Activated T-cell treated with anti-CD3 and anti-CD28 coated beads for 24 hours (primary cell): Measurements from ENCODE around the gene USP4.
"Not testable (repeated sequence)": the region's sequence is repeated elsewhere in the genome, so short reads cannot be mapped to it uniquely, and the experiment has no call there.

ENCODE experiments used
- DNase-seq: peaks from one replicate; pipeline ENCODE4 v3.0.0-alpha.2; 2020; ENCODE audit warnings: low read depth

Gene USP4, protein sequence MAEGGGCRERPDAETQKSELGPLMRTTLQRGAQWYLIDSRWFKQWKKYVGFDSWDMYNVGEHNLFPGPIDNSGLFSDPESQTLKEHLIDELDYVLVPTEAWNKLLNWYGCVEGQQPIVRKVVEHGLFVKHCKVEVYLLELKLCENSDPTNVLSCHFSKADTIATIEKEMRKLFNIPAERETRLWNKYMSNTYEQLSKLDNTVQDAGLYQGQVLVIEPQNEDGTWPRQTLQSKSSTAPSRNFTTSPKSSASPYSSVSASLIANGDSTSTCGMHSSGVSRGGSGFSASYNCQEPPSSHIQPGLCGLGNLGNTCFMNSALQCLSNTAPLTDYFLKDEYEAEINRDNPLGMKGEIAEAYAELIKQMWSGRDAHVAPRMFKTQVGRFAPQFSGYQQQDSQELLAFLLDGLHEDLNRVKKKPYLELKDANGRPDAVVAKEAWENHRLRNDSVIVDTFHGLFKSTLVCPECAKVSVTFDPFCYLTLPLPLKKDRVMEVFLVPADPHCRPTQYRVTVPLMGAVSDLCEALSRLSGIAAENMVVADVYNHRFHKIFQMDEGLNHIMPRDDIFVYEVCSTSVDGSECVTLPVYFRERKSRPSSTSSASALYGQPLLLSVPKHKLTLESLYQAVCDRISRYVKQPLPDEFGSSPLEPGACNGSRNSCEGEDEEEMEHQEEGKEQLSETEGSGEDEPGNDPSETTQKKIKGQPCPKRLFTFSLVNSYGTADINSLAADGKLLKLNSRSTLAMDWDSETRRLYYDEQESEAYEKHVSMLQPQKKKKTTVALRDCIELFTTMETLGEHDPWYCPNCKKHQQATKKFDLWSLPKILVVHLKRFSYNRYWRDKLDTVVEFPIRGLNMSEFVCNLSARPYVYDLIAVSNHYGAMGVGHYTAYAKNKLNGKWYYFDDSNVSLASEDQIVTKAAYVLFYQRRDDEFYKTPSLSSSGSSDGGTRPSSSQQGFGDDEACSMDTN

GRCh38 chr3:49339941-49340800 lies at the start of gene USP4:
USP4 (minus strand) TSS chr3:49340053; CDS start chr3:49340024, 29 bp downstream.
- DNase-seq: peak; percentile 92

DNA sequence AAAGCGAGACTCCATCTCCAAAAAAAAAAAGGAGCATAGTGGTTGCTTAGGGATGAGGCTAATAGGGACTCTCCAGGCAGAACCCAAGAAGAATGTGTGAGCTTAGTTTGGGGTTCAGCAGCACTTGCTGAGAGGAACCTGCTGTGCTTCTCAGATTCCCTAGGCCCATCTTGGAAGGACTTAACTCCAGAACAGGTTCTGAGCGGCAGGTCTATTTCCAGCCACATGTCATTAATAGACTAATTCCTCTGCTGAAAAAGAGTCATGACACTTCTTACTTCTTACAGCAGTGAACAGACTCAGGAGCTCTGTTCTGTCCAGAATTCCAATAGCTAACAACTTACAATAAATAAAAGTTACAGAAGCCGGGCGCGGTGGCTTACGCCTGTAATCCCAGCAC lies 49.4 kb upstream of the USP4 start:
- DNase-seq: no peak

- DNase-seq: no peak
Measured at GRCh38 chr3:49388289-49388820, 48.5 kb upstream of the USP4 start.

DNA sequence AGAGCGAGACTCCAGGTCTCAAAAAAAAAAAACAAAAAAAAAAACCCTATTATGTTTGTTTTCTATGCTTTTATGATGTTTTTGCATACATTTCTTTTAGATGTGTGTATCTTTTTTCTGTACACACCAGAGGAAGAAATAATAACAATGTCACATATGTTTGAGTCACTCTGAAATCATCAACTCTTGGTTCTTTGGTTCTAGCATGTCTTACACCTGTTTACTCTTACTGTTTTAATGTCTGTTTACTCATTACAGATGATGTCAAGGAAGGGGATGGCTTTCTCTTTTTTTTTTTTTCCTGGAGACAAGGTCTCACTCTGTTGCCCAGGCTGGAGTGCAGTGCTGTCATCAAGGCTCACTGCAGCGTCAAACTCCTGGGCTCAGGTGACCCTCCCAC lies 47.9 kb upstream of the USP4 start:
- DNase-seq: no peak

GRCh38 chr3:49386056-49386756 lies 46.4 kb upstream of the USP4 start:
- no peak for DNase-seq

DNA sequence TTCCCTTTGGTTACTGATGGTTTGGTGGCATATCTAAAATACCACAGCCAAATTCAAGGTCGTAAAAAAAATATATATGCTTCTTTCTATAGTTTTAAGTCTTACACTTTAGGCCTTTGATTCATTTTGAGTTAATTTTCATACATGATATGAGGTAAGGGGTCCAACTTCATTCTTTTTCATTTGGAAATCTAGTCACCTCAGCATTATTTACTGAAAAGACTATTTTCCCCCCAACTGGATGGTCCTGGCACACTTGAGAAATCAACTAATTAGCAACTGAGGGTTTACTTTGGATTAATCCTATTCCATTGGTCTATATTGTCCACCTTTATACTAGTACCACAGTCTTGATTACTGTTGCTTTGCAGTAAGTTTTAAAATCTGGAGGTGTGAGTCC lies 45.8 kb upstream of the USP4 start:
- no peak for DNase-seq

DNA sequence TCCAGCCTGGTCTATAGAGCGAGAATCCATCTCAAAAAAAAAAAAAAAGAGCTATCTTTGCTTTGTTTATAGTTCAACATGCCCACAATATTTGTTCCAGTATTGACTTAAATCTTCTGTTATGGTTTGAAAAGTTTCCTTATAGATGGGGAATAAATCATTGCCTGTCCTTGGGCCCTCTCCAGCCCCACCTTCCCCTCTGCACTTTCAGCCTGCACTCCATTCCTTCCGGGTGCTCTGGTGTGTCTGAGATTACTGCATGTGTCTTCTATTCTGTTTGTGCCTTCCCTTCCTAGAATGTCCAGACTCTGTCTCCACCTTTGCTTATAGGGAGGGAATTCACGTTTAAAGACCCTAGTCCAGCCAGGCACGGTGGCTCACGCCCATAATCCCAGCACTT lies 43.5 kb upstream of the USP4 start:
- no peak for DNase-seq

DNA sequence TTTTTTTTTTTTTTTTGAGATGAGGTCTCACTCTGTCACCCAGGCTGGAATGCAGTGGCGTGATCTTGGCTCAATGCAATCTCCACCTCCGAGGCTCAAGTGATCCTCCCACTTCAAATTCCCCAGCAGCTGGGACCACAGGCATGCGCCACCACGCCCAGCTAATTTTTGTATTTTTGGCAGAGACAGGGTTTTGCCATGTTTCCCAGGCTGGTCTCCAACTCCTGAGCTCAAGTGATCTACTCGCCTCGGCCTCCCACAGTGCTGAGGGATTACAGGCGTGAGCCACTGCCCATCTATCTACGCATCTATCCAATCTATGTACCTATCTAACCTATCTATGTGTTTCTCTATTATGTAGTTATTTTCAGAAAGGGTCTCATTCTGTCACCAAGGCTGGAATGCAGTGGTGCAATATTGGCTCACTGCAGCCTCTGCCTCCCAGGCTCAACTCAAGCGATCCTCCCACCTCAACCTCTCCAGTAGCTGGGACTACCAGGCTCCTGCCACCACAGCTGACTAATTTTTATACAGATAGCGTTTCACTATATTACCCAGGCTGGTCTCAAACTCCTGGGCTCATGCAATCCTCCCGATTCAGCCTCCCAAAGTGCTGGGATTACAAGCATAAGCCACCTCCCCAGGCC lies 38.5 kb upstream of the USP4 start:
- no peak for DNase-seq

DNA sequence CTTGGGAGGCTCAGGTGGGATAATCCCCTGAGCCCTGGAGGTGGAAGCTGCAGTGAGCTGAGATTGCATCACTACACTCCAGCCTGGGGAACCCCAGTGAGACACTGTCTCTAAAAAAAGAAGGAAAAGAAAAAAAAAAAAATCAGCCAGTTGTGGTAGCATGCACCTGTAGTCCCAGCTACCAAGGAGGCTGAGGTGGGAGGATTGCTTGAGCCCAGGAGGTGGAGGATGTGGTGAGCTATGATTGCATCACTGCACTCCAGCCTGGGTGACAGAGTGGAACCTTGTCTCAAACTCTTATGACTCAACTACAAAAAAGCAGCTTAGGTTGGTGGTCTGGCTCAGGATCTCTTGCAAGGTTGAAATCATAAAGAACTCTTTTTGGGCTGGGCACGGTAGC lies 37.6 kb upstream of the USP4 start:
- DNase-seq: peak; percentile 30

DNA sequence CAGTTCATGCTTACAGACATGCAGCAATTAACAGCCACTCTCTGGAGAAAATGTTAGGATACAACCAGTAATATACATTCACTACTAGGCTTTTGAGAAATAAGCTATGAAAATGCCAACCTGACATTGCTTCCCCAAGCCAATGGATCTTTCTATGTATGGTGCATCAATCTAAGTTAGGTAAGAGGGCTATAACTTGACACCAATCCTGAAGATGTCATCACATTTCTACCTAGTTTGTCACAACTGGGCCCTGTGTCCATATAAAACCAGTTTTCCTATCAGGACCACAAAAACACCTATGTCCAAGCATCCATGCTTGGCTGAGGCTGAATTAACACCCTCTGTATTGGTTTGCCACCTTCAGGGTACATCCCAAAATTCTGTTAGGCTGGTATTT lies 32.1 kb upstream of the USP4 start:
- no peak for DNase-seq

- DNase-seq: no peak
Measured at GRCh38 chr3:49370585-49371290, 30.9 kb upstream of the USP4 start.

DNA sequence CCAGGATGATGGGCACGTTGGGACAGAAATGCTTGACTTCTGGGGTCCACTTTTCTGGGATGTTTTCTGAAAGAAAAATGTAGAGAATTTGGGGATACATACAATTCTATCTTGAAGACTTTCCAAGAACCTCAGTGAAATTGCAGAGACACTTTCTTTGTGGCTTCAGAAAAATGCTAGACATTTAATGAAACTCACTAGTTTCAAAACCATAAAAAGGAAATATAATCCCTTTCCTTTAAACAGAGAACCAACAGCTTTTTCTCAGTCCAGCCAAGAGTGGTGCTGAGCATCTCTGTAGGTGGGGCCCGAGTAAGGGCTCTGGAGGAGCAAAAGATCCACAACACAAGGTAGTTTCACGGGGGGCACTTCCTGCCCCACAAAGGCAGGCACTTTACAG lies 22.7 kb upstream of the USP4 start:
- no peak for DNase-seq

- DNase-seq: no peak
Measured at GRCh38 chr3:49359623-49360022, 19.8 kb upstream of the USP4 start.

DNA sequence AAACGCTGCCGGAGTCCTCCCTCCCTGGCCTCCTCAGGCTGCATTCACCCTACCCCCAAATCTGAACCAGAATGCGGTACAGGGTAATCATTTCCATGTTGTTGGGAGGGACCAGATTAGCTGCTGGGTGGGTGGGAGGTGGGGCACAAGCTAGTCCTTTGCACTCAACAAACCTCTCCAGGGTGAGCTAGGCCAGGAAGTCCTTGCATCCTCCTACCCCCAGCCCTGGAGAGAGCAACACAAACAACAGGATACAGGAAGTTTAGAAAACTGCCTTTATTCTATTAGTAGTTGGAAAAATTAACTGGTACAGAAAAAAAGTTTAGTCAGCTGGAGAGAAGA lies 19.0 kb upstream of the USP4 start:
- peak; percentile 18 for DNase-seq

DNA sequence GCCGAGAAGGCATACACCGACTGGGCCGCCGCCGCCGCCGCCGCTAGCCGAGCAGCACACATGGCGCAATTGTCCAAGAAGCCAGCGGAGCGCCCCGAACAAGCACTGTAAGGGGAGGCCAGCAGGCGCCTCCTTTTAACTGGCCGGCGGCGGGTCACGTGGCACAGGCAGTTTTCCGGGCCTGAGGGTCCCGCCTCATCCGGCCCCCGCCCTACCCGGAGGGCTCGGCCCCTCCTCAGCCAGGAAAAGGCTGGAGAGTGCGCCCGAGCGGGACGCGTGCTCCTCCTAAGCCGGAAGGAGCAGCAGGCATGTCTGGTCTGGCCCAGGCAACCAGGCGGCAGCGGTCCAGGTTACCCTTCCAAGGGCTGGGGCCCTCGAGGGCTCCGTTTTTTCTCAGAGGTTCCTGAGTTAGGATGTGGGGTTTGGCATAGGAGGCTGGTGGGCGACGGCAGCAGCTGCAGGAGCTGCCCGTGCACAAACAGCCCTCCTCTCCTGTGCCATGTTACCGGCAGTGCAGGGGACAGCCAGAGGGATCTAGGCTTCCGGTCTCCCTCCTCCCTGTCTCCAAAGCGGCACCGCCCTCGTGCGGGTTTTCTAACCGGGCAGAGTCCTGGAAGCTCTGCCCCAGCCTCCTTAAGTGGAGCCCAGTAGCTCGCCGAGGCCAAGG lies 18.5 kb upstream of the USP4 start, which contains the start of gene GPX1:
TSS of gene GPX1 (minus strand) at position 137 of the 667 bp plus-strand sequence. CDS start at position 62, 75 bp downstream.
- DNase-seq: peak; percentile 83

DNA sequence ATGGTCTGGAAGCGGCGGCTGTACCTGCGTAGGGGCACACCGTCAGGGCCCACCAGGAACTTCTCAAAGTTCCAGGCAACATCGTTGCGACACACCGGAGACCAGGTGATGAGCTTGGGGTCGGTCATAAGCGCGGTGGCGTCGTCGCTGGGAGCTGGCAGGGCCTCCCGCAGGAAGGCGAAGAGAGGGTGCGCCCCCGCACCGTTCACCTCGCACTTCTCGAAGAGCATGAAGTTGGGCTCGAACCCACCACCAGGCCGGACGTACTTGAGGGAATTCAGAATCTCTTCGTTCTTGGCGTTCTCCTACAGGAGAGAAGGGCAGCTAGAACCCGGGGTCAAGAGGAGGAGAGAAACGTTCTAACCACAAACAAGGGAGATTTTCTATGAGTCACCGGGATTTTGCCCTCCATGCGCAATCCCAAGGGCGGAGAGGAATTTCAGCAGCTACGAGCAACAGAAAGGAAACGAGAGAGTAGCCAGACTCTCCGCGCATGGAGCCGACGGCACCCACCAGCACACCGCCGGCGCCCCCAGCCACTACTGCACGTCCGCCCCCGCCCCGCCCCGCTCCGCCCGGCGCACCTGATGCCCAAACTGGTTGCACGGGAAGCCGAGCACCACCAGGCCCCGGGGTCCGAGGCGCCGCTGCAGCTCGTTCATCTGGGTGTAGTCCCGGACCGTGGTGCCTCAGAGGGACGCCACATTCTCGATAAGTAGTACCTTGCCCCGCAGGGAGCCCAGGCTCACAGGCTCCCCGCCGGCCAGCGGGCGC lies 17.8 kb upstream of the USP4 start:
- peak; percentile 32 for DNase-seq

- not testable (repeated sequence) for DNase-seq
Measured at GRCh38 chr3:49357095-49357442, 17.2 kb upstream of the USP4 start.

DNA sequence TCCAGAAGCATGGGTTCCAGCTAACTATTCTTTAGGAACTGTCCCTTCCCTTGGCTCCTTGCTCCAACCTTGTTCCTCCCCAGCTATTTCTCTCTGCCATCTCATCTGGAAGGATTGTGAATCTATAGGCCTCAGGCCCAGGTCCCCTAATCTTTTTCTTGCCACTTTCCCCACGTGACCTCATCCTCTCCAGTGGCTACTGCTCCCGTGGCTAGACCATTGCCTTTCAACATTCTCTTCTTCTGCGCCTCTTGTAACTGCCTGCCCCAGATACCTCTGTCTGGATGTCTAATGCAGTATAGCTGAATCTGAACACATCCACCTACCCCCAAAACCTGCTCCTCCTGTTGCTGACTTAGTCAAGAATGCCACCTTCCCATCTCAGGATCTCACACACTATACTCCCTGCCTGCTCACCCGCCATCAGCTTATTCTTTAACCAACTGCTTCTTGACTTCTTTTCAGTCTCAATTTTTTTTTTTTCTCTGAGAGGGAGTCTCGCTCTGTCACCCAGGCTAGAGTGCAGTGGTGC lies 13.1 kb upstream of the USP4 start:
- DNase-seq: no peak
